ENCODE measurements around the gene NUP107.

GRCh38 chr12:68771223-68771925 lies 84.6 kb downstream of the NUP107 start:
- TF ChIP-seq, protein P1, sequence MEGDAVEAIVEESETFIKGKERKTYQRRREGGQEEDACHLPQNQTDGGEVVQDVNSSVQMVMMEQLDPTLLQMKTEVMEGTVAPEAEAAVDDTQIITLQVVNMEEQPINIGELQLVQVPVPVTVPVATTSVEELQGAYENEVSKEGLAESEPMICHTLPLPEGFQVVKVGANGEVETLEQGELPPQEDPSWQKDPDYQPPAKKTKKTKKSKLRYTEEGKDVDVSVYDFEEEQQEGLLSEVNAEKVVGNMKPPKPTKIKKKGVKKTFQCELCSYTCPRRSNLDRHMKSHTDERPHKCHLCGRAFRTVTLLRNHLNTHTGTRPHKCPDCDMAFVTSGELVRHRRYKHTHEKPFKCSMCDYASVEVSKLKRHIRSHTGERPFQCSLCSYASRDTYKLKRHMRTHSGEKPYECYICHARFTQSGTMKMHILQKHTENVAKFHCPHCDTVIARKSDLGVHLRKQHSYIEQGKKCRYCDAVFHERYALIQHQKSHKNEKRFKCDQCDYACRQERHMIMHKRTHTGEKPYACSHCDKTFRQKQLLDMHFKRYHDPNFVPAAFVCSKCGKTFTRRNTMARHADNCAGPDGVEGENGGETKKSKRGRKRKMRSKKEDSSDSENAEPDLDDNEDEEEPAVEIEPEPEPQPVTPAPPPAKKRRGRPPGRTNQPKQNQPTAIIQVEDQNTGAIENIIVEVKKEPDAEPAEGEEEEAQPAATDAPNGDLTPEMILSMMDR (IDR thresholded peaks at IDR 0.05; ENCODE audit: insufficient read depth, low read length, poor library complexity, severe bottlenecking), result no peak
- no peak for TF ChIP-seq EZH2phosphoT487 (conservative IDR thresholded peaks at IDR 0.05; ENCODE audit: low read length)
